ENCODE results near the gene HSPG2.

HSPG2 gene

DNA sequence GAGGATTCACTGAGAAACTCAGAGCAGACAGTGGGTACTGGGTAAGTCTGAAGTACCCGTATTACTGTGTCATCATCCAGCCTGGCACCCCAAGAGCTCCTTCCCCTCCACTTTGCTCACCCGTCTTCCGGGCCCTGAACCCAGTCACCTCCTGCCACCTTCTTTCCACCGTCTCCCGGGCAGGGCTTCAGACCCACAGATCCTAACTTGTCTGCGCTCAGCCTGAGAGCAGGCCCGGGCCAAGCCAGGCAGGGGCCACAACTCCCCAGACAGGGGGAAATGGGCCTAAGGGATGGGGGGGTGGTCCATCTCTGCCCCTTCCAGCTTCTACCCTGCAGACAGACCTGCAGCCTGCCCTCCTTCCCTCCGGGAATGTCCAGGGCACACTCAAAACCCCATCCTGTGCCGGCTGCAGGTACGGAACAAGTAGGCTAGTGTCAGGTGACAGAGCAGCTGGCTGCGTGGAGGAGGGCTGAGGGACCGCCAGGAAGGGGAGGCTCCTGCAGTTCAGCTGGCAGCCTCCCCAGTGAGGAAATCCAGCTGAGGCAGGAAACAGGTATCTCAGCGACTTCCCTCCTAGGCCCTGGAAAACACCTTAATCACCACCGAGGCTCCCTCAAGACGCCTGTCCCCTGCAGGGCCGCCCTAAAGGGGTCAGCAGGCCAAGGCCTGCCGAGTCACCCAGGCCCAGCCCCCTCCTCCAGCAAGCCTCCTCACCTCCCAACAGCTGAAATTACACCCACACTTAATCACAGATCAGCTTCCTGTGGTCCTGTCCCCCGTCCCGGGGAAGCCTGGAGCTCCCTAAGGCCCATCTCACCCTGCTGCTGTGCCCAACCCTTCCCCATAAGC lies 3.5 kb downstream of the HSPG2 start:
- Histone ChIP-seq H3K9me3 (ENCODE audit: insufficient read depth, low read length) (no peaks in the 10 kb centered on the region), H3K4me3 (ENCODE audit: insufficient read depth, low read length, poor library complexity, severe bottlenecking) (no peak overlapping the region), H3K79me2 (ENCODE audit: insufficient read depth, low read length) (no peaks in the 10 kb centered on the region), H3K4me2 (ENCODE audit: low read depth, low read length, poor library complexity, severe bottlenecking) (no peak overlapping the region), H3K27ac (ENCODE audit: low read depth, low read length) (no peak overlapping the region), H3F3A (ENCODE audit: insufficient read depth) (no peaks in the 10 kb centered on the region), H3K36me3 (ENCODE audit: low read length) (no peaks in the 10 kb centered on the region), H3K9ac (ENCODE audit: low read length) (no peak overlapping the region), H3K27me3 (ENCODE audit: low read length) (no peaks in the 10 kb centered on the region), H3K9me2 (replicated peaks; ENCODE audit: insufficient read depth, low read length) (no peaks in the 10 kb centered on the region), H4K20me1 (ENCODE audit: low read depth, low read length) (no peaks in the 10 kb centered on the region), H2AFZ (ENCODE audit: low read depth, low read length, severe bottlenecking) (no peak overlapping the region)
- no peak for TF ChIP-seq EZH2phosphoT487 (conservative IDR thresholded peaks at IDR 0.05; ENCODE audit: low read length)

DNA sequence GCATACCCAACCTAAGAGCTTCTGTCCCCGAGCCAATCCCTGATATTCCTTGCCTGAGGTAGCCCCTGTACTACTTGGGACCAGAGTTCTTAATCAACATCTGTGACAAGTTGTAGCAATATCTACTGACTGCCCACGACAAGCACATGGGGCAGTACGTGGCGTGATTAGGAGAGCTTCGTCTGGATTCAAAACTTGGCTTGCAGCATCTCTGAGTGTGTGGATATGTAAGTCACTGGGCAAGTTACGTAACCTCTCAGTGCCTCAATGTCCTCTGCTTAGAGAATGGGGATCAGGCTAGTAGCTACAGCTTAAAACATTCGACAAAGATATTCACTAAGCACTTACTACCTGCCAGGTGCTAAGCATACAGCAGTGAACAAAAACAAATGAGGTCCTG lies 5.0 kb downstream of the HSPG2 start:
- H3K9ac ChIP-seq (ENCODE audit: low read length), result no peak overlapping the region
- no peak overlapping the region for H3K27ac ChIP-seq (ENCODE audit: low read depth, low read length)
- no peaks in the 10 kb centered on the region for H3K27me3 ChIP-seq (ENCODE audit: low read length)
- H3K79me2 ChIP-seq (ENCODE audit: insufficient read depth, low read length), result no peaks in the 10 kb centered on the region
- no peak overlapping the region for H3K4me2 ChIP-seq (ENCODE audit: low read depth, low read length, poor library complexity, severe bottlenecking)
- H4K20me1 ChIP-seq (ENCODE audit: low read depth, low read length), result no peaks in the 10 kb centered on the region
- H3K9me3 ChIP-seq (ENCODE audit: insufficient read depth, low read length), result no peaks in the 10 kb centered on the region
- H2AFZ ChIP-seq (ENCODE audit: low read depth, low read length, severe bottlenecking), result no peak overlapping the region
- no peak overlapping the region for H3K4me3 ChIP-seq (ENCODE audit: insufficient read depth, low read length, poor library complexity, severe bottlenecking)
- TF ChIP-seq, protein P1, sequence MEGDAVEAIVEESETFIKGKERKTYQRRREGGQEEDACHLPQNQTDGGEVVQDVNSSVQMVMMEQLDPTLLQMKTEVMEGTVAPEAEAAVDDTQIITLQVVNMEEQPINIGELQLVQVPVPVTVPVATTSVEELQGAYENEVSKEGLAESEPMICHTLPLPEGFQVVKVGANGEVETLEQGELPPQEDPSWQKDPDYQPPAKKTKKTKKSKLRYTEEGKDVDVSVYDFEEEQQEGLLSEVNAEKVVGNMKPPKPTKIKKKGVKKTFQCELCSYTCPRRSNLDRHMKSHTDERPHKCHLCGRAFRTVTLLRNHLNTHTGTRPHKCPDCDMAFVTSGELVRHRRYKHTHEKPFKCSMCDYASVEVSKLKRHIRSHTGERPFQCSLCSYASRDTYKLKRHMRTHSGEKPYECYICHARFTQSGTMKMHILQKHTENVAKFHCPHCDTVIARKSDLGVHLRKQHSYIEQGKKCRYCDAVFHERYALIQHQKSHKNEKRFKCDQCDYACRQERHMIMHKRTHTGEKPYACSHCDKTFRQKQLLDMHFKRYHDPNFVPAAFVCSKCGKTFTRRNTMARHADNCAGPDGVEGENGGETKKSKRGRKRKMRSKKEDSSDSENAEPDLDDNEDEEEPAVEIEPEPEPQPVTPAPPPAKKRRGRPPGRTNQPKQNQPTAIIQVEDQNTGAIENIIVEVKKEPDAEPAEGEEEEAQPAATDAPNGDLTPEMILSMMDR (IDR thresholded peaks at IDR 0.05; ENCODE audit: insufficient read depth, low read length, poor library complexity, severe bottlenecking), result no peak
- TF ChIP-seq EZH2phosphoT487 (conservative IDR thresholded peaks at IDR 0.05; ENCODE audit: low read length), result no peak
- H3K36me3 ChIP-seq (ENCODE audit: low read length), result no peaks in the 10 kb centered on the region
- H3K9me2 ChIP-seq (replicated peaks; ENCODE audit: insufficient read depth, low read length), result no peaks in the 10 kb centered on the region
- no peaks in the 10 kb centered on the region for H3F3A ChIP-seq (ENCODE audit: insufficient read depth)

DNA sequence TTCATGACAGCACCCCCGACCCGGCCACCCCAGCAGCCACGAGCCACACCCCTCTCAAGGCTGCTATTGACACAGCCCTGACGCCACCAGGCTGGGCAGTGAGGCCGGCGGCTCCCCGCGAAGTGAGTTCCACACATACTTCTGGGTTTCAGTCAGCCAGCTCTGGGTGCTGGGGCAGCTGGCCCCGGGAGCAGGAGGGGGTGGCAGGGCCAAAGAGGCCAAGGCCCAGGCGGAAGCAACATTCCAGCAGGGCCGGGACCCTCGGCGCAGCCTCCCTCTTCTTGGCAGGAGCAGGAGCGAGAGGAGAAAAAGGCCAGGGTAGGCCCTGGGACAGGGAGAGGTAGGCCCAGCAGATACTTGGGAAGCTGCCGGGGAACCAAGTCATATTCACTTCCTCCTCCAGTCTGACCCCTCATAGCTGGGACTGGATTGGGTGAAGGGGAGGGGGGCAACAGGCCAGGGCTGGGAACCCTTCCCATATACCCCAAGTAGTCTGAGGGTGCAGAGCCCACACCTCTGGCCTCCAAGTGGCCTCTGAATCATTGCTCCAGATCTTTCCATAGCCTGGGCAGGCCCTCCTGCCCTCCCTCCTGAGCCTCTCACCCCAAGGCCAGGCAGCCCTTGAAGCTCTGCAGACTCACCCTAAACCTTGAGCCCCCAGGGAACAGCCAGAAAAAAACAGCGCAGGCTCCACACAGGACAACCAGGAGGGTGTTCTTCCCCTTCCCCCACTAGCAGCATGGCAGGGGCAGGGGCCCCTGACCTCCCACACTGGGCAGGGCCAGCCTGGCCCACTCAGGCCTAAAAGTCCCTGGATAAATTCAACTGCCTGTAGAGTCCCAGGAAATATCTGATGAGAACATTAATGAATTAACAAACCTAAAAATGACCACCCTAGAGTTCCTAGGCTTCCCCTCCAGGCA lies 5.7 kb downstream of the HSPG2 start:
- no peaks in the 10 kb centered on the region for H3K27me3 ChIP-seq (ENCODE audit: low read length)
- H3K9ac ChIP-seq (ENCODE audit: low read length), result no peak overlapping the region
- no peak overlapping the region for H3K4me3 ChIP-seq (ENCODE audit: insufficient read depth, low read length, poor library complexity, severe bottlenecking)
- H3K9me3 ChIP-seq (ENCODE audit: insufficient read depth, low read length), result no peaks in the 10 kb centered on the region
- no peak overlapping the region for H3K27ac ChIP-seq (ENCODE audit: low read depth, low read length)
- no peaks in the 10 kb centered on the region for H3K9me2 ChIP-seq (replicated peaks; ENCODE audit: insufficient read depth, low read length)
- no peaks in the 10 kb centered on the region for H3F3A ChIP-seq (ENCODE audit: insufficient read depth)
- H4K20me1 ChIP-seq (ENCODE audit: low read depth, low read length), result no peaks in the 10 kb centered on the region
- no peak overlapping the region for H3K4me2 ChIP-seq (ENCODE audit: low read depth, low read length, poor library complexity, severe bottlenecking)
- TF ChIP-seq, protein P1 (IDR thresholded peaks at IDR 0.05; ENCODE audit: insufficient read depth, low read length, poor library complexity, severe bottlenecking), result no peak
- TF ChIP-seq EZH2phosphoT487 (conservative IDR thresholded peaks at IDR 0.05; ENCODE audit: low read length), result no peak
- no peaks in the 10 kb centered on the region for H3K79me2 ChIP-seq (ENCODE audit: insufficient read depth, low read length)
- no peaks in the 10 kb centered on the region for H3K36me3 ChIP-seq (ENCODE audit: low read length)
- no peak overlapping the region for H2AFZ ChIP-seq (ENCODE audit: low read depth, low read length, severe bottlenecking)

Measured in SU-DHL-6 (cell line).